Thoracic aorta (tissue), 2 donors: ENCODE measurements around the gene KY. TPM values are rescaled to one million over a fixed set of nuclear protein-coding genes. Genes with fewer than 3 reads are reported as not detected.

ENCODE experiments used
- ATAC-seq: fragments of 150-250 bp; one replicate; pipeline ENCODE4 v1.8.0; 2017; ENCODE audit warnings: low read depth; ENCODE audit not compliant: insufficient number of reproducible peaks, low FRiP score
- DNase-seq: peaks from one replicate; pipeline ENCODE4 v3.0.0-alpha.2; 2020; ENCODE audit warnings: low spot score
- H3K27ac ChIP-seq, 2 donors: fragments of 200-600 bp; sonication (generic); 1 replicate in 1 of 2; 2 replicates in 1 of 2; pipeline ENCODE4 v1.5.1; 2016; ENCODE audit warnings: mild to moderate bottlenecking in 2 of 2, moderate library complexity in 2 of 2
- H3K27me3 ChIP-seq: fragments of 200-600 bp; sonication (generic); replicated peaks from 2 replicates; pipeline ENCODE4 v1.6.0; 2016; ENCODE audit warnings: mild to moderate bottlenecking; ENCODE audit not compliant: insufficient read depth
- H3K36me3 ChIP-seq: fragments of 200-600 bp; sonication (generic); one replicate; pipeline ENCODE4 v1.5.1; 2016
- H3K4me1 ChIP-seq, 2 donors: fragments of 200-600 bp; sonication (generic); 1 replicate in 1 of 2; 2 replicates in 1 of 2; pipeline versions ENCODE4 v1.5.1 to v1.6.0; 2016; ENCODE audit warnings: low read depth in 2 of 2, mild to moderate bottlenecking in 1 of 2; ENCODE audit not compliant: control insufficient read depth in 1 of 2
- H3K4me3 ChIP-seq: fragments of 200-600 bp; sonication (generic); 2 replicates; pipeline ENCODE4 v1.5.1; 2016; ENCODE audit warnings: mild to moderate bottlenecking
- H3K9me3 ChIP-seq: fragments of 200-600 bp; sonication (generic); 2 replicates; pipeline ENCODE4 v1.5.1; 2016
- CTCF ChIP-seq: fragments of 200-600 bp; sonication (generic); IDR thresholded peaks from one replicate; pipeline ENCODE4 v1.5.1; 2019; ENCODE audit warnings: antibody characterized with exemption
- total RNA-seq, 2 donors: library from RNA; depleted of rRNA; stranded (reverse); fragments of >200 nt; gene quantifications; one replicate each; pipeline versions ENCODE4 v1.1.0 to v1.2.3, GENCODE V29; 2016

KY gene
- total RNA-seq, 2 donors from 2014 or later = 1.3 to 2.6 TPM

- Histone ChIP-seq H3K9me3 (no peaks in the 10 kb centered on the region), H3K4me1 (peaks cover 6 to 24% of the 10 kb centered on the region in 2 donors), H3K27ac (no peak overlapping the region), H3K36me3 (no peaks in the 10 kb centered on the region), H3K27me3 (no peaks in the 10 kb centered on the region), H3K4me3 (no peak overlapping the region)
- TF ChIP-seq CTCF = no peak
- DNase-seq (no peak), ATAC-seq (no peak)
Observed at GRCh38 chr3:134649106-134649705, 1.6 kb downstream of the KY start.

- DNase-seq (no peak), ATAC-seq (no peak)
- Histone ChIP-seq H3K36me3 (no peaks in the 10 kb centered on the region), H3K27me3 (no peaks in the 10 kb centered on the region), H3K9me3 (no peaks in the 10 kb centered on the region), H3K4me1 (peaks cover 6 to 24% of the 10 kb centered on the region in 2 donors), H3K27ac (no peak overlapping the region), H3K4me3 (no peak overlapping the region)
- TF ChIP-seq CTCF = no peak
Observed at GRCh38 chr3:134647902-134648760, 2.7 kb downstream of the KY start.

GRCh38 chr3:134646086-134646485 is 4.7 kb downstream of the KY start:
- Histone ChIP-seq H3K9me3 (no peaks in the 10 kb centered on the region), H3K4me3 (no peak overlapping the region), H3K36me3 (no peaks in the 10 kb centered on the region), H3K27me3 (no peaks in the 10 kb centered on the region), H3K27ac (no peak overlapping the region), H3K4me1 (peaks cover 0 to 8% of the 10 kb centered on the region in 2 donors)
- DNase-seq (no peak), ATAC-seq (no peak)
- no peak for TF ChIP-seq CTCF

- DNase-seq = no peak
- H3K27ac ChIP-seq = no peak overlapping the region
- no peak for ATAC-seq
Observed at GRCh38 chr3:134645515-134645914, 5.3 kb downstream of the KY start.

More at GRCh38 chr3:134645515-134645914, 5.3 kb downstream of the KY start:
- Histone ChIP-seq H3K9me3 (no peaks in the 10 kb centered on the region), H3K27me3 (no peaks in the 10 kb centered on the region), H3K4me3 (no peak overlapping the region), H3K36me3 (no peaks in the 10 kb centered on the region), H3K4me1 (peaks cover 0 to 8% of the 10 kb centered on the region in 2 donors)
- TF ChIP-seq CTCF = no peak
